DOHH2 (cell line): ENCODE results near the gene GAK.

ENCODE experiments used
- H3F3A ChIP-seq: fragments of 200-600 bp; sonication (generic), shearing (Covaris generic); 2 replicates; pipeline ENCODE4 v1.6.0; 2016; ENCODE audit warnings: antibody characterized with exemption, mild to moderate bottlenecking; ENCODE audit not compliant: control insufficient read depth, insufficient read depth
- H3K27ac ChIP-seq: fragments of 200-600 bp; sonication (generic); 2 replicates; pipeline ENCODE4 v1.5.1; 2014; ENCODE audit warnings: low read depth, mild to moderate bottlenecking, low read length, moderate library complexity
- H3K27me3 ChIP-seq: fragments of 200-600 bp; sonication (generic); 2 replicates; pipeline ENCODE4 v1.6.1; 2014; ENCODE audit warnings: mild to moderate bottlenecking, low read length, mixed read lengths; ENCODE audit not compliant: control insufficient read depth
- H3K36me3 ChIP-seq: fragments of 200-600 bp; sonication (generic); 2 replicates; pipeline ENCODE4 v1.6.1; 2014; ENCODE audit warnings: mild to moderate bottlenecking, low read length, moderate library complexity, mixed read lengths; ENCODE audit not compliant: control insufficient read depth
- H3K4me1 ChIP-seq: fragments of 200-600 bp; sonication (generic); 2 replicates; pipeline ENCODE4 v1.6.1; 2014; ENCODE audit warnings: mild to moderate bottlenecking, low read length, mixed read lengths; ENCODE audit not compliant: control insufficient read depth
- H3K4me2 ChIP-seq: fragments of 200-600 bp; sonication (generic); 2 replicates; pipeline ENCODE4 v1.6.0; 2014; ENCODE audit warnings: mild to moderate bottlenecking, low read length, moderate library complexity
- H3K4me3 ChIP-seq: fragments of 200-600 bp; sonication (generic); 2 replicates; pipeline ENCODE4 v1.5.1; 2014; ENCODE audit warnings: mild to moderate bottlenecking, low read length, mixed read lengths
- H3K79me2 ChIP-seq: fragments of 200-600 bp; sonication (generic); 2 replicates; pipeline ENCODE4 v1.6.1; 2014; ENCODE audit warnings: mild to moderate bottlenecking, low read length, mixed read lengths; ENCODE audit not compliant: control insufficient read depth
- H3K9me2 ChIP-seq: fragments of 200-600 bp; sonication (generic); replicated peaks from 2 replicates; pipeline ENCODE4 v1.6.1; 2014; ENCODE audit warnings: mild to moderate bottlenecking, low read length, mixed read lengths; ENCODE audit not compliant: control insufficient read depth
- H3K9me3 ChIP-seq: fragments of 200-600 bp; sonication (generic); 2 replicates; pipeline ENCODE4 v1.6.1; 2014; ENCODE audit warnings: antibody characterized with exemption, low read length, mixed read lengths; ENCODE audit not compliant: control insufficient read depth, insufficient read depth
- H4K20me1 ChIP-seq: fragments of 200-600 bp; sonication (generic); 2 replicates; pipeline ENCODE4 v1.6.0; 2014; ENCODE audit warnings: low read depth, mild to moderate bottlenecking, antibody characterized with exemption, low read length, moderate library complexity; ENCODE audit not compliant: control insufficient read depth, insufficient read depth
- CTCF ChIP-seq: fragments of 200-600 bp; sonication (generic); IDR thresholded peaks from one replicate; pipeline ENCODE4 v1.5.1; 2014; ENCODE audit warnings: antibody characterized with exemption, mild to moderate bottlenecking, low read depth, low read length; ENCODE audit not compliant: poor library complexity, severe bottlenecking
- EZH2phosphoT487 ChIP-seq: fragments of 200-600 bp; sonication (generic); IDR thresholded peaks from 2 replicates; pipeline ENCODE4 v1.6.1; 2017; ENCODE audit warnings: borderline replicate concordance, mild to moderate bottlenecking, antibody characterized with exemption, low read length, moderate library complexity, mixed read lengths

GAK gene

DNA sequence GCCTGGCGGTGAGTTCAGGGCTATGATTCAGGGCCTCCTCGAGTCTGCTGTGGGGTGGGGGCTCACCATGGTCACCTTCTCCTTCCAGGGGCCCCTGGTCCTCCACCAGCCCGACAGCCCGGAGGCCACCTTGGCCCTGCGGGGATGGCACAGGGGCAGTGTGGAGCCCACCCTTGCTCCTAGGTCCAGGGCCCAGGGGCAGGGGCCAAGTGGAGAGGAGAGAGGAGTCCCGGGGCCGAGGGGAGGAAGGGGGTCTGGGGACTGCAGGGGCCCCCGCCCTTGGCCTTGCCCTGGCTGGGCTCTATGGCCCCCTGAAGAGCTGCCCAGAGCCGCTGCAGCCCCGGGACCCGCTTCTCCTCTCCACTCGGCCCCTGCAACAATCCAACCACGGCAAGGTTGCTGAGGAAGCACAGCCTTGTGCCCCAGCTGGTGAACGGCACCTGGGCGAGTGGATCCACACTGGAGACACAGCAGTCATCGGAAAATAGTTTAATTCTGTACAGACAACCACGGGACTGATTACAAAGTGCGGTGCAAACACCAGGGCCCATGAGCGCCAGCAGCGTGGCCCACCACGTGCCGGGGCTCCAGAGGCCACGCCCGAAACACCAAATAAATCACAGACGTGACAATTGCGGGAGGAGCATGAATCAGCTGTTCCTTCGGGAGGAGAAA lies 83.2 kb downstream of the GAK start:
- Histone ChIP-seq H3K4me1 (no peaks in the 10 kb centered on the region), H3K9me3 (peaks cover 8% of the 10 kb centered on the region; the same call in 1 of the 2 replicates), H3K36me3 (peaks cover 3% of the 10 kb centered on the region; the same call in 1 of the 2 replicates), H3K27me3 (no peaks in the 10 kb centered on the region), H4K20me1 (no peaks in the 10 kb centered on the region), H3K79me2 (no peaks in the 10 kb centered on the region), H3K27ac (no peak overlapping the region), H3K4me3 (no peak overlapping the region), H3K9me2 (no peaks in the 10 kb centered on the region), H3K4me2 (no peak overlapping the region), H3F3A (no peaks in the 10 kb centered on the region)
- TF ChIP-seq CTCF, result no peak
- TF ChIP-seq EZH2phosphoT487, result no peak

DNA sequence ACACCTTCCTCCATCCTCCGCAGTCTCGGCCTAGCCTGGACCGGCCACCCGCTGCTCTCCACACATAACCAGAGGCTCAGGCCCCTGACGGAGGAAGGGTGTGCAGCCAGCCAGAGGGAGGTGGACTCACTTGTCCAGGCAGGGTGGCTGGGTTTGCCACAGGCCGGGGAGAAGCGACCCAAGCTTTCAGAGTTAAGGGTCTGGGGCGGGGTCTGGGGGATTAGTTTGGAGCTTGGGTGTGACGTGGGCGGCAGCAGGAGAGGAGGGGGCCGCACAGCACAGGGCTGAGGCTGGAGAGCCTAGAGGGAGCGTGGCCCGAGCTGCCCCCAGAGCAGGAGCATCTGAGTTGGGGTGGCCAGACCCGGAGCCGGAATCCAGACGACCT lies 83.8 kb downstream of the GAK start:
- H3K9me2 ChIP-seq, result no peaks in the 10 kb centered on the region
- TF ChIP-seq CTCF, result no peak
- TF ChIP-seq EZH2phosphoT487, result no peak

DNA sequence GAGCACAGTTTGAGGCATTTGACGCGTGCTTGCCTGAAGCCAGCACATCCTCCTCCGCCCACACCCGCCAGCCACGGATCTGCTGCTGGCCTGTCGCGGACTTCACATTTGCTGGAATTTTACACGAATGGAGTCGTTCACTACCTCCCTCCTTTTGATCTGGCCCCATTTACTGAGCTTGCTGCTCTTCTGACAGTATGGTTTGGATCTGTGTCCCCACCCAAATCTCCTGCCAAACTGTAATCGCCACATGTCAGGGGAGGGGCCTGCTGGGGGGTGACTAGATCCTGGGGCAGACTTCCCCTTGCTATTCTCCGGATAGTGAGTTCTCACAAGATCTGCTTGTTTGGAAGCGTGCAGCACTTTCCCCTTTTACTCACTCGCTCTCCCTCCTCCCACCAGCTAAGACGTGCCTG lies 86.3 kb downstream of the GAK start:
- no peak overlapping the region for H3K27ac ChIP-seq
- no peaks in the 10 kb centered on the region for H3K9me2 ChIP-seq
- TF ChIP-seq EZH2phosphoT487 (no peak), CTCF (no peak)
- no peaks in the 10 kb centered on the region for H3K27me3 ChIP-seq
- H3K9me3 ChIP-seq, result peaks cover 8% of the 10 kb centered on the region; the same call in 1 of the 2 replicates
- no peaks in the 10 kb centered on the region for H3K4me1 ChIP-seq
- peaks cover 9% of the 10 kb centered on the region for H3K36me3 ChIP-seq
- H4K20me1 ChIP-seq, result no peaks in the 10 kb centered on the region
- H3K79me2 ChIP-seq, result no peaks in the 10 kb centered on the region
- no peak overlapping the region for H3K4me3 ChIP-seq
- H3F3A ChIP-seq, result 0 out of 2 replicates have a peak, but pooled peaks cover under 1% of the 10 kb centered on the region
- H3K4me2 ChIP-seq, result no peak overlapping the region

More for the DNA sequence above, 83.8 kb downstream of the GAK start:
- Histone ChIP-seq H3K4me1 (no peaks in the 10 kb centered on the region), H4K20me1 (no peaks in the 10 kb centered on the region), H3K27me3 (no peaks in the 10 kb centered on the region), H3K36me3 (peaks cover 3% of the 10 kb centered on the region; the same call in 1 of the 2 replicates), H3K4me3 (no peak overlapping the region), H3K27ac (no peak overlapping the region), H3K9me3 (peaks cover 8% of the 10 kb centered on the region; the same call in 1 of the 2 replicates), H3F3A (no peaks in the 10 kb centered on the region), H3K79me2 (no peaks in the 10 kb centered on the region), H3K4me2 (no peak overlapping the region)
